Hematopoietic multipotent progenitor cell treated with erythropoietin and hydrocortisone succinate and interleukin-3 and kit ligand, for 15 days (in vitro differentiated cells): ENCODE results near the gene NFYC.
A peak's percentile ranks its signal among the peaks of the same experiment; 100 is the strongest.
"Not testable (repeated sequence)": the region's sequence is repeated elsewhere in the genome, so short reads cannot be mapped to it uniquely, and the experiment has no call there.

Experiments used
- DNase-seq: peaks from one replicate; pipeline ENCODE4 v3.0.0-alpha.2; 2015; ENCODE audit warnings: low spot score

Gene NFYC

DNA sequence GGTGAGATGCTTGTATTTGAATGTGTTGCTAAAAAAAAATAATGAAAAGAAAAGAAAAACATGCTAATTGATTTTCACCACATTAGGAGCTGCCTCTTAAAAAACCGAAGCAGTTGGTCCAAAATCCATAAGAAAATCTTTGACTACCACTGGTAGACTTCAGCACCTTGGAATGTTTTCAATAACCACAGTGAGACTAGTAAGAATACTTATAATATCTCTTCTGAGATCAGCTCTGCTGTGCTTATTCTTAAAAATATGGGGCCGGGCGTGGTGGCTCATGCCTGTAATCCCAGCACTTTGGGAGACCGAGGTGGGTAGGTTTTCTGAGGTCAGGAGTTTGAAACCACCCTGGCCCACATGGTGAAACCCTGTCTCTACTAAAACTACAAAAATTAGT lies 15.1 kb downstream of the NFYC start:
- no peak for DNase-seq

DNA sequence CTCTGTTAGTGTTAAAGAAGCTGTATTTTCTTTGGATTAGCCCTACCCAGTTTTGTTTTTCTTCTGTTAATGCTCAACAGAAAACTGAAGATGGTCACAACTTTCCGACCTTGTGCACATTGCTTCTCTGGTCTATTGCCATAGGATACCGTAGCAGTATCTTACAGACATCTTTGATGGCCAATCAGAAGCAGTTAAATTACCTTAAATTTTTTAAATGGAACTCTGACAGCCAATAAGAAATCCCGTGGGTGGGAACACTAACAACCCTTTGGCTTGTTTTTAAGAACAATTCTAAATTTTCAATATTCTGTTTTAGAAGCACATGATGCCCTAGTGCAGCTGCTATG lies 17.2 kb downstream of the NFYC start:
- DNase-seq = peak; percentile 77

DNA sequence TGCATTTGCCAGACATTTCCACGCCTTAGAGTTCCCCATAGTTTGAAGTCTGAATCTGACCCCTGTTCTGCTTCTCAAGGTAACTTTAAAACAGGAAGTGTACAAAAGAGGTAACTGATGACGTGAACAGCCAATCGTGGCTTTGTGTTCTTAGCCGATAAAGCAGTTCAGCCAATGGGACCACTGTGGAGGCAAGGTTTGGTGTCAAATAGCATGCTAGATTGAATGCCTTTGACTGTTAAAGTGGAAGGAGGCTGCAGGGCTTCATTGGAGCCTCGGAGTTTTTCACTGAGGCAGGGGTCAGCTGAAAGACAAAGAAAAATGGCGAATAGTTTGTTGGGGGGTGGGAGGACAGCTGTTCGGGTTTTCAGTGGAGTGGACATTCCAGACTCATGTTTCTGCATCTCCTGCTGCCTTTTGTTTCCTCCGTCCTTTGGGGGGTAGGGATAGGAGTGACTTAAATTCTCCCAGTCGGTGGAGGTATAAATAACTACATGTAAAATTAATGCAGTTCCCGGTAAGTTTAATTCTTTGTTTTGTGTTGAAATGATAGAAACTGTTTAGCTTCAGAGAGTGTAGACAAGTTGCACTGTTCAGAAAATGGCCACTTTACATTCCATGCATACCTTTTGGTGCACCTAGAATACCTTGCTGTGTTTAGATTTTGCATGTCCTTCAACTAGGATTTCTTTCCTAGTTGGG lies 17.7 kb downstream of the NFYC start:
- peak; percentile 90 for DNase-seq

DNA sequence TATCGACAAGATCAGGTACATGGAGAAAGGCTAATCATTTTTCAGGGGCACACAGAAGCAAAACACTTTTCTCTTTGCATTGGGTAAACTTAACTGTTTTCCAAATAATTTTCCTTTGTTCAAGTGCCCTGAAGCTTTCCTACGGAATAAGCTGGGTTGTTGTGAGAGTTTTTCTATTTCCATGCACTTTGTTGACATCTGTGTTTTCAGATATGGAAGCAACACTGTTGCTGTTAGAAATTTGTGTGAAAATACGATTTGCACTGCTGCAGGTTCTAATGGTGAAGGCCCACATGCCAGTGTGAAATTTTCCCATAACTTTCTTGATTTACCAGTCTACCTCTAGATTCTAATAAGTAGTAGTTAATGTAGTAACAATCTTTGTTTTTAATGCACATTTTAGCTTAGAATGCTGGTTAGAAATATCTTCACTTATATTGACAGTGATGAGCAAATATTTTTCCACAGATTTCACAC lies 18.3 kb downstream of the NFYC start:
- DNase-seq = no peak

DNA sequence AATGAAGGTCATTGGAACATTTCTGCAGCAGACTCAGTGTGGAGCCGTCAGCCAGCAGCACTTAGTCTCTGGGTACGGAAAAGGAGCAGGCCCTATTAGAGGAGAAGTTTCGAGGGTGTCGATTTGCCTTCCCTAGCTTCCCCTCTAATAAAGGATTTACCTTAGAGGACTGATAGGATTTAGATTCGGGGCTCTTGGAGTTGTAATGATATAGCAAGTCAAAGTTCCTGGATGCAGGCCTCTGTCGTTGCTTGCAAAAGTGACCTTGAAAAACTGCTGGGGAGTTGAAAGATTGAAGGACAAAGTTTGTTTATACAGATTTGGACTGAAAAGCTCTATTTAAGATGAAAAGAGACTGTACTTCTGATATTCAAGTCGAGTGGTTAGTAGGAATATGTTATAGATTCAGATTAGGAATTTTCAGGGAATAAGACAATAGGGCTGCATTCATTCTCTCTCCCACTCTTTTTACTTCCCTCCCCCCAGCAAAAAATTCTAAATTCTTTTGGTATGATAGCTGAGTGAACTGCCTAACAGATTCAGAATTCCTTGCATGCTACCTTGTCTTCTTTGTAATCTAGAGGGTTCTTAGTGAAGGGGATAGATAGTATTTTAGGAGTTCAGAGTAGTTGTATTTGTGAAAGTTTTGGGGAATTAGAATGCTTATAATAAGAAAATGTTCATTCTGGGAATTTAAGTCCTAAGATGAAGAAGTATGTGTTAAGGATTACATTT lies 19.2 kb downstream of the NFYC start:
- DNase-seq = no peak

DNA sequence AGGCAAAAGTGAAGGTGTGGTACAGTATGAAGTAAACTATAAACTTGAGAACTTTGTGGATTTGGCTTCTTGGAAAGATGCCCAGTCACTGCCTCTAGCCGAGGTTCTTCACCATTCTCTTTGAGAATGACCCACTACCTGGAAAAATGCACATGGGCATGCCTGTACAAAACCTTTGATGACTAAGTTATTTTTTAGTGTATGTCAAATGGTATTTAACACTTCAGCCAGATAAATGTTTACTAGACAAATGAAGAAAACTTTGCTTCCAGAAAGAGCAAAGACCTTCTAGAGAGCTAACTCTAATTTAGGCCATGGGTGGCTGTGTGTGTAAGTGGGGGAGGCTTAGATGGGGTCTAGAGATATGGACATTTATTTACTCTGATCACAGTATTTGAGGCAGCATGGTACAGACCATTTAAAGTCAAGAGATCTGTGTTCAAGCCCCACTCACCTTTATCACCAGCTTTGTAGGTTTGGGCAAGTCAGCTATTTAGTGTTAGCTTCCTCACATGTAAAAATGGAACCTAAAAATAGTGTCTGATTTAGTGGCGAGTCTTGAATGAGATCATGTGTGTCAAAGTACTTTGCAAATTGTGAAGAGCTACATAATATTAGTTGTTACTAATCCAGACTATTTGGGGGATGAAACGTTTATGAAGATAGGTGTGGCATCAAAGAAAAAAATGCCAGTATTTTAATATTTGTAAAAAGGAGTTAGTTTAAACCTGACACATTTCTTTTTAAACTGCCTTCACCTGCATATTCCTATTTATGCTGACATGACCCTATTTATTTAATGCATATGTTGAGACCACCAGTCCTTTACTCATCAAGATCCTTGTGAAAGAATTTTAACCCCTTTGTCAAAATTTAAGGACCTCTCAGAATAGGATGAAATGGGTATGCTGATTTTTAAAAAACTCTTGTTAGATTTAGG lies 20.2 kb downstream of the NFYC start:
- peak; percentile 39 for DNase-seq

DNA sequence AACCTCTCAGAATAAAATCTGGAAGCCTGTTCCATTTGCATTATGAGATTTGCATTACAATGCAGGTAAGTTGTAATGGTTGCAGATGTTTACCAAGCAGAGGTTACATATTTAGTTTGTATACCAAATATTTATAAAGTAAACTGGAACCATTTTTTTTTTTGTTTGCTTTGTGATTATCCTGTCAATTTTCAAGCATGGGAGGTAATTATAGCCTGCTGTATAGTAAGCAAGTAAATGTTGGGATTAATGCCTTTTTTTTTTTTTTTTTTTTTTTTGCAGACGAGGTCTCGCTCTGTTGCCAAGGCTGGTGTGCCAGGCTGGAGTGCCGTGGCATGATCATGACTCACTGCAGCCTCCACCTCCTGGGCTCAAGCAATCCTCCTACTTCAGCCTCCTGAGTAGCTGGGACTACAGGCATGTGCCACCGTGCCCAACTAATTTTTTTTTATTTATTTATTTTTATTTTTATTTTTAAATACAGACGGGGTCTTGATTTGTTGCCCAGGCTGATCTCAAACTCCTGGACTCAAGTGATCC lies 21.0 kb downstream of the NFYC start:
- DNase-seq = no peak

DNA sequence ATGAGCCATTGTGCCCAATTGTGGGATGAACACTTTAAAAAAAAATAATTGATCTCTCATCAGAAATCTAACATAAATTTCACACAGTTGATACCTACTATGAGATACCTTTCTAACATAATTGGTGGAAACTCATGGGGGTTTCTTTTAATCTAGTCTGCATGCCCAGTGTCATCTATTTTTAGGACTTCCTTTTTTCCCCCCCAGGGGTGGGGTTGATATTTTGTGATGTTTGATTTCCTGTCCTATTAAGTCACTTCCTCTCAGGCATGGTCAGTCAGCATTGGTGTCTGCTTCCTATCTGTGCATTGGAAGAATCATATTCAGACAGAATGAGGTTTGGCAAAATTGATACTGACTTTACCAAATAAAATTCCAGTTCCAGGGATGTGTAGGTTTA lies 21.5 kb downstream of the NFYC start:
- DNase-seq = no peak

DNA sequence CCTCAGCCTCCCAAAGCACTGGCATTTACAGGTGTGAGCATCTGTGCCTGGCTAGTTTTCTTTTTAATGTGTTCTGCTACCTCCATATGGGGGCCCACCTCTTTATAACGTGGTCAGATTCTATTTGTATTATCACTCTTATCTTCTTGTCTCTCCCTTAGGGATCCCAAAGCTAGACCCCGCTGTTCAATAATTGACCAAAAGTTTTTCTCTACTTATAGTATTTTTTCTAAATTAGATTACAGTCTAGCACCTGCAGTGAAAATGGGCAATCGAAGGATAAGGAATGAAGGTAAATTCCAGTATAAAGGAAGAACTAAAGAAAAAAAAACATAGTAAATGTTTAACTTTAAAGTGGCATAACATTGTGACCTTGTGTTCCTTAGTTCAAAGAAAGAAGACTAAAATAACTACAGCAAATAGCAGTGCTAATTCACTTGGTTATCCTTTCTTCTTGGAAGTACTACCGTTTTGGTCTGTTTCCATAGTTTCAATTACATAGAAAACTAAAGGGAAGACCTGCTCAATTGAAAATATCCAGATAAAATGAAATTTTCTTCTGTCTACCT lies 24.1 kb downstream of the NFYC start:
- DNase-seq = no peak

DNA sequence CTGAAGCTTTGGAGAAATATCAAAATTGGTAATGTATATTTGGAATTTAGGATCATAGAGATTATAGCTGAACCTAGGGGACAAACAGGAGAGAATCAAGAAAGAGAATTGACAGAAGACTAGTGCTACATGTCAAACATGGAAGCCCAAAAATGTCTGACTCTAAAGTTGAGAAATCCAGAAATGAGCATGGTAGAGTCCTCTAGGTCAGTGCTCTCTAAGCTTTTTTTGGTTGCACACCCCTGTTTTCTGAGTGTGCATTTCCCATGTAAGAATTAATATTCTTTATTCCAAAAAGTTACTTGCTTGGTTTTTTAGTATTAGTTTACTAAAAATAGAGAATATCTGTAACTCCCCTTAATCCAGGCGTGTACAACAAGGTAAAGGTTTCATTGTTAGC lies 25.6 kb downstream of the NFYC start:
- DNase-seq = no peak

DNA sequence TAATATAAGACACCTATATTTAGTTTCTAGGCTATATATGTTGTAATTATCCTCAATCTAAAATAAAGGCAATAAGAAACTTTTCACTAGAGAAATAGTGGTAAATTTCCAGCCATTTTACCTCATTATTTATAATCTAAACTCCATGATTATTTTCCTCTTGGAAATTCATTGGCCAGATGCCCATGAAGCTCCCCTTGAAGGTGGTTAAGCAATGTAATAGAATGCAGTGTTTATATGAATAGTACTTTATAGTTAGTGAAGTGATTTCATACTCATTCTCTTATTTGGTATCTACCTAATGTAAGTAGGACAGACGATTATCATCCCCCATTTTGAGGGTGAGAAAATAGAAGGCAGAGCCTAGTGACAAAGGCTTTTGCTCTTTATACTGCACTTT lies 26.5 kb downstream of the NFYC start:
- no peak for DNase-seq

DNA sequence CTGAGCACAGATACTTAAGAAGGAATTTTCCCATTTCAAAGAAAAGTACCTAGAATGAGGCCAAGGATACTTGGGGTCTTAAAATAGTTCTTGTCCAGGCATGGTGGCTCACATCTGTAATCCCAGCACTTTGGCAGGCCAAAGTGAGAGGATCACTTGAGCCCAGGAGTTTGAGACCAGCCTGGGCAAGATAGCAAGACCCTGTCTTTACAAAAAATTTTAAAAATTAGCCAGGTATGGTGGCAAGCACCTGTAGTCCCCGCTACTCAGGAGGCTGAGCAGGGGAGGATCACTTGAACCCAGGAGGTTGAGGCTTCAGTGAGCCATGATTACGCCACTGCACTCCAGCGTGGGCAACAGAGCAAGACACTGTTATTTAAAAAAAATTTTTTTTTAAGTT lies 29.0 kb downstream of the NFYC start:
- no peak for DNase-seq

DNA sequence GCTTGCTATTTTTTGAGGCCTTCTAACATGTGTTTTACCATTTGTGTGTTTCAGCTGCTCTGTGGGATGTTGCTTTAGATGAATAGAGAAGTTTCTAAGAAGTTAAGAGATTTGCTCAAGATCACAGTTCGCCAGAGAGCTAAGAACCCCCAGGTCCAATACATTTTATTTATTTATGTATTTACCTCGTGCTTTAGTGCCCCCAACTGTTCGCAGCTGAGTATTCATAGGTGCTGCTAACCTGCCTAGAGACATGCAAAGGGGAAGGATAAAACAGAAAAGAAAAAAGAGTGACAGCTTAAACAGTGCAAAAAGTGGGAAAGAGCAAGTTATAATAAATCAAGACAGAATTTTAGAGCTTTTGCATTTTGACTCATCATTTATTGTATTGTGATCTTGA lies 31.1 kb downstream of the NFYC start:
- no peak for DNase-seq

DNA sequence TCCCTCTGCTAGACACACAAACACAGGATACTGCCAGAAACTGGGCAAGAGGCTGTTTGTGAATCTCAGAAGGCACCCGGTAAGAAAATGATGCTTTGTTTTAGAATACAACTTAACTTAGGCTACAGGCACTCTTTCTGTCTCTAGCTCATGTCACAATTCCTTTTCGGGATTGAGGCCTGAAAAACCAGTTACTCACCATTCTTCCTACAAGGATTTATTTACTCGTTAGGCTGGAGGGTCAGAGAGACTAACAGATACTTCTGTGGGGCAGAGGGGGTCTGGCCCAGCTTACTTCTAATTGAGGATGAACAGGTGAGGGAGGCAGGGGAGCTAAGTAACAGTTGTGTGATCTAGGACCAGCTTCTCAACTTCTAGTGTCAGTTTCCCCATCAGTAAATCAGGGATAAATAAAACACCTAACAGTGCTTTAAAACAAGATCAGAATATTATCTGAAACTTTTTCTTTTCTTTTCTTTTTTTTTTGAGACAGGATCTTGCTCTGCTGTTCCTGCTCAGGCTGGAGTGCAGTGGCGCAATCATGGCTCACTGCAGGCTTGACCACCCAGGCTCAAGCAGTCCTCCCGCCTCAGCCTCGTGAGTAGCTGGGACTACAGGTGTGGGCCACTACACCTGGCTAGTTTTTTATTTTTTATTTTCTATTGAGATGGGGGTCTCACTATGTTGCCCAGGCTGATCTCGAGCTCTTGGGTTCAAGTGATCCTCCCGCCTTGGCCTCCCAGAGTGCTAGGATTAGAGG lies 31.9 kb downstream of the NFYC start:
- DNase-seq = no peak

DNA sequence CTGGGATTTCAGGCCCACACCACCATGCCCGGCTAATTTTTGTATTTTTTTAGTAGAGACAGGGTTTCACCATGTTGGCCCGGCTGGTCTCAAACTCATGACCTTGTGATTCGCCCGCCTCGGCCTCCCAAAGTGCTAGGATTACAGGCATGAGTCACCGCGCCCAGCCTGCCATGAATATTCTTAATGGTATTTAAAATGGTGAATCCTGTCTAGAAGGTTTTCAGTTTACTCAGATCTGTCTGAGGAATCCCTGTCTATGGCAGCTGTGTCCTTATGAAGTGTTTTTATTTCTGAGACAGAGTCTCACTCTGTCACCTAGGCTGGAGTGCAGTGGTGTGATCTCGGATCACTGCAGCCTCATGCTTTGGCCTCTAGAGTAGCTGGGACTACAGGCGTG lies 36.2 kb downstream of the NFYC start:
- not testable (repeated sequence) for DNase-seq

DNA sequence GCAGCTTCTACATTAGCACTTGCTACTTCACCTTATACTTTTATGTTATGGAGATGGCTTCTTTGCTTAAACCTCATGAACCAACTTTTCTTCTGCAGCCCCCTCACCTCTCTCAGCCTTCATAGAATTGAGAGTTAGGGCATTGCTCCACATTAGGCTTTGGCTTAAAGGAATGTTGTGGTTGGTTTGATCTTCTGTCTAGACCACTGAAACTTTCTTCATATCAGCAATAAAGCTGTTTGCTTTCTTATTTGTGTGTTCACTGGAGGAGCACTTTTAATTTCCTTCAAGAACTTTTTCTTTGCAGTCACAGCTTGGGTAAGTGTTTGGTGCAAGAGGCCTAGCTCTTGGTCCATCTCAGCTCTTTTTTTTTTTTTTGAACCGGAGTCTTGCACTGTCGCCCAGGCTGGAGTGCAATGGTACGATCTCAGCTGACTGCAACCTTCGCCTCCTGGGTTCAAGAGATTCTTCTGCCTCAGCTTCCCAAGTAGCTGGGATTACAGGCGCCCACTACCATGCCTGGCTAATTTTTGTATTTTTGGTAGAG lies 37.9 kb downstream of the NFYC start:
- DNase-seq = not testable (repeated sequence)

DNA sequence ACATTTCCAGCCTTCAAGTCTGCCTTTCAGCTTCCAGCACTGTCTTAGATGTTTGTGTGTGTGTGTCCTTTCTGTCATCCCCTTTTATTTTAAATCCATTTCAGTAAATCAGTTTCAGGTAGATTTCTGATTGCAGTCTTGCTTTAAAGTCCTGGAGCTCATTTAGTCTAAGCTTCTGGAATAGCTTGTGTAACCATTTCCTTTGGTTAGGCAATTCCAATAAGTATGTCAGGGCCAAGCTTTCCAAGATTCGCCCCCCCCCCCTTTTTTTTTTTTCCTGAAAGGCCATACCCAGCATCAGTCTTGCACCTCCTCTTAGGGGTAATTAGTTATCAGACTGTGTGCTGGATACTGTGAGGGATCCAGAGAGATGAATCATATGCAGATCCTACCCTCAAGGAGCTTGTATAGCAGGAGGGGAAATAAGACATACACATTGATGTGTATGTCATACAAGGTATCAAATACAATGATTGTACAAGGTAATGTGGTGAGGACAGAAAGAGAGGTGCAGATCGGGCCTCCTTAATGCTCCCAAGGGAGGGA lies 41.3 kb downstream of the NFYC start:
- no peak for DNase-seq

DNA sequence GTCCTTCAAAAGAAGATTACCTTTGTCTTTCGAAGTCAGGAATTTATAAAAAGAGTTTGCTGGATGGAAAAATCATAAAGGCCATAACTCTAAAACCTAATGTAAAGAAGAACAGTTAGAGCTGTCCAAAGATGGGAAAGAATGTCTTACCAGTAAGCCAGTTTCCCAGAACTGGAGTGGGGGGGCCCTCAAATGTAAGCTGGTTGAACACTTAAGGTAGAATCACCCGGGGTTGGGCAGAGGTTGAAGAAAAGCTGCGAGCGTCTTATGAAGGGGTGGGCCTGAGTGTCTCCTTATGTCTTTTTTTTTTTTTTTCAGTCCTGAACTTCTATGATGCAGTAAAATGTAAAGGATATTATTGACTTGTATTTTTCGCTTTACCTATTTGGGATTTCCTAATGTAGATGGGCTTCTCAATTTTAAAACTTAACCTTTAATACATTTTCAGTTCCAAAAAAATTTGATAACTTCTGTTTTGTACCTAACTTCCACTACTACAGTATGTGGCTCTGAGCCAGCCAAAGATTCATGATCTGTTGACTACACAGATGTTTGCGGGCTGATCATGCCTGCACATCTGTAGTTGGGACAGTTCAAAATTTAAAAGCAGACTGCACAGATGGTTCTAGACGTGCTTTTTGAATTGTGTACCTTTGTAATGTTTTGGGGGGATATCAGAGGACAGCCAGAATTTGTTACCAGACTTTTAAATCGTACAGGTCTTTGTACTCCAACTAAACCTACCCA lies 43.6 kb downstream of the NFYC start:
- DNase-seq = peak; percentile 32

DNA sequence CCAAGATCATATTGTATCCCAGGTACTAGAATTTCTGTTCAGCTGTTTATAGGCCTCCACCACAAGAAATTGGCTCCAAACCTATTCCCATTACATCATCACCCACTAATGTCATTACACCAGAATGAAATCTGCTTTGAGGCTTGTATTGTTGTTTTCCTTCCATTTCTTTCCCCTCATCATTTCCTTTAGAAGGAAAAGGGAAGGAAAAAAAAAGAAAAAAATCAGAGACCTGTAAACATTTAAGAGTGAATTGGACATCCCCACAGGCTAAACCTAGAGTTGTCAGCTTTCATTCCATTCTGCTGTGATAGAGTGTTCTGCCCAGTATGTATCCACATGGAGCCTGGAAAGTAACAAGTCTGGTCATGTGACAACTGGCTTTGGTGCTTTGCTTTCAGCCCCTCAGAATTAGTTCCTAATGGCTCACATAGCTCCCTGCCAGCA lies 44.6 kb downstream of the NFYC start:
- no peak for DNase-seq

DNA sequence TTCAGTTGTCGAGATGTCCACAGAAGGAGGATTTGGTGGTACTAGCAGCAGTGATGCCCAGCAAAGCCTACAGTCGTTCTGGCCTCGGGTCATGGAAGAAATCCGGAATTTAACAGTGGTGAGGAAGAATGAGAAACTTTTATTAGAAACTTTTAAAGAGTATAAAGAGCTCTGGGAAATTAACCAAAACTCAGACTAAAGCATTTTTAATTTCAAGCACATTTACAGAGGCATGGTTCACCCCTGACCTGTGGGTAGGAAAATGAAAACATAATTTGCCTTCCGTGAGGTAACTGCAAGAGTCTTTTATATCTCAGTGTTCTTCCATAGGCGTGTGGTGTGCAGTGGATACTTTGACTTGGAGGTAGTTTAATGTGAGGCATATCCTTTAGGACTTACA lies 47.3 kb downstream of the NFYC start:
- DNase-seq = no peak
